HepG2 (cell line): ENCODE data around the gene VNN1. TPM values are rescaled to one million over a fixed set of nuclear protein-coding genes. Genes with fewer than 3 reads are reported as not detected.

Source experiments
- ATAC-seq: fragments of 200-7000 bp; cut with Tn5 transposase; 3 replicates; pipeline ENCODE4 v1.9.1; 2020; ENCODE audit warnings: mild to moderate bottlenecking, moderate library complexity
- BruUV-seq: library from RNA; stranded (reverse); fragments of 400-500 nt; replicated peaks from 2 replicates; lab custom pipeline; 2021; lab: Mats Ljungman, UMichigan
- CTCF ChIA-PET: fragments of 300-600 bp; formaldehyde crosslinking; extraction: SDS; loops from one replicate; lab custom pipeline; 2021; ENCODE audit warnings: low total read pairs, inconsistent platforms, low intra/inter-chr PET ratio; lab: Yijun Ruan, JAX
- POLR2A ChIA-PET: fragments of 350-600 bp; sonication (Branson Sonifier 250); formaldehyde crosslinking; loops from one replicate; lab custom pipeline; 2020; ENCODE audit warnings: antibody characterized with exemption, inconsistent platforms; lab: Yijun Ruan, JAX
- DNase-seq: peaks from one replicate; pipeline ENCODE4 v3.0.0-alpha.2; 2015; ENCODE audit warnings: low spot score
- FAIRE-seq: peaks from 3 replicates; lab custom pipeline; 2011; peaks lifted over from hg19 to GRCh38; lab: Jason Lieb, UNC
- H2AFZ ChIP-seq: one replicate; pipeline ENCODE4 v1.6.1; 2011; ENCODE audit warnings: low read length, inconsistent platforms
- H3K27ac ChIP-seq: fragments of 300-600 bp; 3 replicates; pipeline ENCODE4 v1.8.0; 2011; ENCODE audit warnings: mixed run types, mild to moderate bottlenecking, mixed read lengths, low read length, inconsistent platforms; ENCODE audit not compliant: insufficient read depth; ENCODE audit errors: extremely low read length
- H3K27me3 ChIP-seq, 2 experiments: fragments of 200-600 bp in 1 of 2; 2 replicates in 1 of 2; 3 replicates in 1 of 2; pipeline versions ENCODE4 v1.6.0 to v1.8.0; 2011; ENCODE audit warnings: low read length in 2 of 2, mild to moderate bottlenecking in 2 of 2, moderate library complexity in 2 of 2, inconsistent platforms in 1 of 2; ENCODE audit not compliant: insufficient read depth in 2 of 2, control insufficient read depth in 1 of 2
- H3K36me3 ChIP-seq, 2 experiments: fragments of 200-600 bp in 1 of 2; replicated peaks in 1 of 2; 2 replicates in 1 of 2; 3 replicates in 1 of 2; pipeline versions ENCODE4 v1.5.1 to v1.8.0; 2011; ENCODE audit warnings: low read length in 2 of 2, inconsistent platforms in 1 of 2; ENCODE audit not compliant: insufficient read depth in 2 of 2, control insufficient read depth in 1 of 2
- H3K4me1 ChIP-seq: 2 replicates; pipeline ENCODE4 v1.5.1; 2012; ENCODE audit warnings: low read length, inconsistent platforms; ENCODE audit not compliant: insufficient read depth
- H3K4me2 ChIP-seq: 2 replicates; pipeline ENCODE4 v1.6.0; 2011; ENCODE audit warnings: low read depth, low read length, inconsistent platforms
- H3K4me3 ChIP-seq, 3 experiments: fragments of 200-600 bp in 1 of 3; sonication (generic), shearing (Covaris generic) in 1 of 3; replicated peaks in 1 of 3; 2 replicates each; pipeline ENCODE4 v1.5.1; 2011 to 2016; ENCODE audit warnings: low read length in 3 of 3, inconsistent platforms in 2 of 3, low read depth in 2 of 3, mild to moderate bottlenecking in 2 of 3, control low read depth in 1 of 3, mixed read lengths in 1 of 3; ENCODE audit not compliant: insufficient read depth in 1 of 3
- H3K79me2 ChIP-seq: one replicate; pipeline ENCODE4 v1.6.1; 2011; ENCODE audit warnings: low read length, inconsistent platforms; ENCODE audit not compliant: insufficient read depth
- H3K9ac ChIP-seq: 2 replicates; pipeline ENCODE4 v1.6.0; 2011; ENCODE audit warnings: mild to moderate bottlenecking, low read depth, low read length, inconsistent platforms; ENCODE audit not compliant: insufficient read depth
- H3K9me3 ChIP-seq: 2 replicates; pipeline ENCODE4 v1.5.1; 2012; ENCODE audit warnings: mild to moderate bottlenecking, low read length
- H4K20me1 ChIP-seq: 2 replicates; pipeline ENCODE4 v1.6.0; 2011; ENCODE audit warnings: inconsistent platforms, mild to moderate bottlenecking, low read length, moderate library complexity; ENCODE audit not compliant: insufficient read depth
- CHD2 ChIP-seq: IDR thresholded peaks from 2 replicates; pipeline ENCODE4 v1.6.1; 2011; ENCODE audit warnings: low read depth, low read length, improper control_type of control experiment
- GFI1 ChIP-seq: sonication (generic); formaldehyde crosslinking; IDR thresholded peaks from 2 replicates; pipeline ENCODE4 v1.5.0; 2020; ENCODE audit warnings: missing genetic modification reagents, mild to moderate bottlenecking, borderline replicate concordance
- IRF9 ChIP-seq: sonication (generic); formaldehyde crosslinking; IDR thresholded peaks from 2 replicates; pipeline ENCODE4 v1.8.0; 2022; ENCODE audit warnings: missing genetic modification reagents, mild to moderate bottlenecking, borderline replicate concordance
- KMT2B ChIP-seq: IDR thresholded peaks from 2 replicates; pipeline ENCODE4 v1.6.1; 2016; ENCODE audit warnings: missing genetic modification reagents, missing compliant biosample characterization
- PAXIP1 ChIP-seq: sonication (generic); formaldehyde crosslinking; conservative IDR thresholded peaks from 2 replicates; pipeline ENCODE4 v1.4.0; 2020; ENCODE audit warnings: mild to moderate bottlenecking, missing genetic modification reagents, moderate library complexity
- PLSCR1 ChIP-seq: sonication (generic); formaldehyde crosslinking; IDR thresholded peaks from 2 replicates; pipeline ENCODE4 v1.5.0; 2020; ENCODE audit warnings: missing genetic modification reagents, mild to moderate bottlenecking, borderline replicate concordance
- POLR2AphosphoS2 ChIP-seq: IDR thresholded peaks from 2 replicates; pipeline ENCODE4 v1.6.1; 2011; ENCODE audit warnings: low read depth, low read length, improper control_type of control experiment
- ZFP91 ChIP-seq: sonication (generic); formaldehyde crosslinking; IDR thresholded peaks from 2 replicates; pipeline ENCODE4 v1.9.0; 2022; ENCODE audit warnings: missing genetic modification reagents, mild to moderate bottlenecking, borderline replicate concordance
- ZNF503 ChIP-seq: sonication (generic); formaldehyde crosslinking; IDR thresholded peaks from 2 replicates; pipeline ENCODE4 v1.4.0; 2020; ENCODE audit warnings: missing genetic modification reagents
- ZNF709 ChIP-seq: sonication (generic); formaldehyde crosslinking; IDR thresholded peaks from 2 replicates; pipeline ENCODE4 v1.5.0; 2020; ENCODE audit warnings: mild to moderate bottlenecking, missing genetic modification reagents
- WGBS: methylation state at CpG from one replicate; pipeline ENCODE4 v1.1.6; 2017; ENCODE audit warnings: low lambda C conversion rate; 5-methylcytosine and 5-hydroxymethylcytosine counted together
- in situ Hi-C: cut with HindIII; loops from 2 replicates; pipeline ENCODE4 v1.10.0; 2017; ENCODE audit warnings: low pct_unique_long_range_greater_than_20kb; ENCODE audit not compliant: extremely low pct_ligation_motif_present
- intact Hi-C: fragments of 100-400 bp; cut with micrococcal nuclease; formaldehyde crosslinking; loops from one replicate; pipeline ENCODE4 v1.10.0; 2022; ENCODE audit not compliant: unreplicated experiment
- polyA plus RNA-seq, 8 experiments: library from polyadenylated mRNA; depleted of rRNA in 3 of 8; stranded (reverse) in 7 of 8; unstranded in 1 of 8; fragments of >200 nt; fragmentation: Illumina TruSeq in 4 of 8; extraction: Trizol in 4 of 8; gene quantifications; 2 replicates each; pipeline versions ENCODE4 v1.2.1 to v1.2.3, GENCODE V29; 2011 to 2016; ENCODE audit warnings: low read depth in 4 of 8, missing spikeins in 1 of 8, mixed read lengths in 1 of 8; ENCODE audit not compliant: insufficient read depth in 1 of 8
- total RNA-seq, 5 experiments: library from RNA; depleted of rRNA; stranded (reverse); fragments of >200 nt; fragmentation: Illumina TruSeq; extraction: Trizol; gene quantifications; 2 replicates each; pipeline ENCODE4 v1.2.3, GENCODE V29; 2016; ENCODE audit warnings: low read depth in 1 of 5

VNN1 gene
- total and polyA plus RNA-seq, 2 of the 13 experiments (the other 11 are each of a cell fraction or from before 2014, with no cell fraction given): 0.62 to 4.0 TPM

GRCh38 chr6:132663661-132664060 is 50.2 kb downstream of the VNN1 start:
- no peaks in the 10 kb centered on the region for H3K9me3 ChIP-seq
- H3K27ac ChIP-seq: no peak overlapping the region
- TF ChIP-seq IRF9 (CRISPR knock-in tag) (no peak), POLR2AphosphoS2 (no peak), CHD2 (no peak), KMT2B (CRISPR knock-in tag) (no peak), PAXIP1 (CRISPR knock-in tag) (no peak), ZFP91 (CRISPR knock-in tag) (no peak), ZNF503 (CRISPR knock-in tag) (no peak), PLSCR1 (CRISPR knock-in tag) (no peak), GFI1 (CRISPR knock-in tag) (no peak), ZNF709 (CRISPR knock-in tag) (no peak)
- TF ChIP-seq, all 625 proteins: peak for 0
- in situ Hi-C loops (no loop called here), intact Hi-C loops (no loop called here)
- FAIRE-seq (no peak), DNase-seq (no peak), ATAC-seq (no peak)
- ChIA-PET CTCF (no interaction called here), POLR2A (no interaction called here)
- H2AFZ ChIP-seq: no peak overlapping the region
- H4K20me1 ChIP-seq: no peaks in the 10 kb centered on the region
- no peak overlapping the region for H3K9ac ChIP-seq
- no peaks in the 10 kb centered on the region; a peak in 1 of 5 replicates for H3K27me3 ChIP-seq
- no peaks in the 10 kb centered on the region for H3K36me3 ChIP-seq
- 24% methylated on average over 1 of the region's 1 CpG for WGBS
- H3K79me2 ChIP-seq: no peaks in the 10 kb centered on the region
- H3K4me1 ChIP-seq: no peaks in the 10 kb centered on the region
- no peak overlapping the region for H3K4me2 ChIP-seq
- no TSS peak for BruUV-seq
- no peak overlapping the region for H3K4me3 ChIP-seq
